Measurements from ENCODE around the gene BCAR3. TPM values are rescaled to one million over a fixed set of nuclear protein-coding genes. Genes with fewer than 3 reads are reported as not detected.

The BCAR3 gene
- total RNA-seq, 2 experiments from 2014 or later = 0.96 to 1.3 TPM

DNA sequence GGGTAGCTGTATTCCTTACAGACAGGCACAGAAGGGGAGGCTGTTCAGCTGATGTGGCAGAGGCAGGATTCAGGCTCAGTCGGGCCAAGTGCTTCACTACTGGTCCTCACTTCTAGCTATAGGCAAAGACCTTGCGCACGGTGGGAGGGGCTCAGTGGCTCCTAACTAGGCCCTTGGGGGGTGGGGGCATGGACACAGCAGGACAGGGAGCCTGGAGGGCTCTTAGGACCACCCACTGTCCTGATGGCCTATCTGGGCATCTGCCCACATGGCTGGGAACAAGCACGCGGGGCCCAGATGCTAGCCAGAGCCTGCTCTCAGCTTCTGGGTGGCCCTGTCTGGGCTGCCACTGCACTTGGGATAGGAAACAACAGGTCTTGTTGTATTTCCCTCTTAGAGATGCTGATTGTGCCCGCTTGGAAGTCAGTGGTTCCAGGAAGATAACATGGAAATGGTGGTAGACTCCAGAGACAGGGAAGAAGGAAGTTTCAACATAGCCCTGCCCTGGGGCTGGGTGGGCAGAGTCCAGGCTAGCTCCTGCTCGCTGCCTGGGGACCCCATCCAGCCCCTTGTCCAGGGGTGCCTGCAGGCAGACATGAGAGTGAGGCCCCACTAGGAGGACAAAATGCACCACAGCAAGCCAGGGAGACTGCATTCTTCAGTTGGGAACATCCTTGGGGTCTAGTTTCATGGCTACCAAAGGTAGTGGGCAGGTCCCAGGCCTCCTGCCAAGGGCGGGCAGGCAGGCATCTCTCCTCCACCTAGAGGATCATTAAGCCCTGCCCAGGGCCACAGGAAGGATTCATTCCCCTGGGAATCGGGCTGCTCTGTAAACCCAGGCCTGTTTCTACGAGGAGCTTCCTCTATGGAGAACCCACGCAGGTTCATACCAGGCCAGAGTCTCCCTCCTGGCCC, 102.5 kb downstream of the BCAR3 start:
- no peaks in the 10 kb centered on the region for H3K36me3 Mint-ChIP-seq
- H3K4me1 Mint-ChIP-seq = no peaks in the 10 kb centered on the region
- DNase-seq (no peak), ATAC-seq (no peak)
- H3K27ac Mint-ChIP-seq = no peak overlapping the region
- no peak overlapping the region for H3K4me3 Mint-ChIP-seq
- no peaks in the 10 kb centered on the region for H3K27me3 Mint-ChIP-seq
- no peaks in the 10 kb centered on the region for H3K9me3 Mint-ChIP-seq (ENCODE audit: low read depth)
- CTCF ChIA-PET = no interaction called here

DNA sequence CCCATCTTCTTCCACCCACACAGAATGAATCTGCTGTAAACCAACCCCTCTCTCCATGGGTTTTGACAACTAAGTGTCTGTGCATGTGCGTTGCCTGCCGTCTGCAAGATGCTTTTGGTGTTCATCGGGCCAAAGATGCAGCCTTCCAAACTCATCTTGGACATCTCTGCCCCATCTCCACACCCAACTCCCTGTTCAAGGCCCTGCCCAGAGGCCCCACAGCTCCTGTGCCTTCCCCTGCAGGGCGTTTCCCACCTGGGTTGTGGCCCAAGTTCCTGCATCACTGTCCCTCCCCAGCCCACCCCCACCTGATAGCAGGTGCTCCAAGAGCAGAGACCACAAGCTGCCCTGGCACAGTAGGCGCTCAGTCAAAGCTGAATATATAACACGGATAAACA, 103.2 kb downstream of the BCAR3 start:
- H3K27ac Mint-ChIP-seq = no peak overlapping the region
- CTCF ChIA-PET = no interaction called here
- peaks cover 2% of the 10 kb centered on the region for H3K27me3 Mint-ChIP-seq
- DNase-seq (no peak), ATAC-seq (no peak)
- H3K4me1 Mint-ChIP-seq = no peaks in the 10 kb centered on the region
- H3K9me3 Mint-ChIP-seq (ENCODE audit: low read depth) = no peaks in the 10 kb centered on the region
- H3K4me3 Mint-ChIP-seq = no peak overlapping the region
- H3K36me3 Mint-ChIP-seq = no peaks in the 10 kb centered on the region

DNA sequence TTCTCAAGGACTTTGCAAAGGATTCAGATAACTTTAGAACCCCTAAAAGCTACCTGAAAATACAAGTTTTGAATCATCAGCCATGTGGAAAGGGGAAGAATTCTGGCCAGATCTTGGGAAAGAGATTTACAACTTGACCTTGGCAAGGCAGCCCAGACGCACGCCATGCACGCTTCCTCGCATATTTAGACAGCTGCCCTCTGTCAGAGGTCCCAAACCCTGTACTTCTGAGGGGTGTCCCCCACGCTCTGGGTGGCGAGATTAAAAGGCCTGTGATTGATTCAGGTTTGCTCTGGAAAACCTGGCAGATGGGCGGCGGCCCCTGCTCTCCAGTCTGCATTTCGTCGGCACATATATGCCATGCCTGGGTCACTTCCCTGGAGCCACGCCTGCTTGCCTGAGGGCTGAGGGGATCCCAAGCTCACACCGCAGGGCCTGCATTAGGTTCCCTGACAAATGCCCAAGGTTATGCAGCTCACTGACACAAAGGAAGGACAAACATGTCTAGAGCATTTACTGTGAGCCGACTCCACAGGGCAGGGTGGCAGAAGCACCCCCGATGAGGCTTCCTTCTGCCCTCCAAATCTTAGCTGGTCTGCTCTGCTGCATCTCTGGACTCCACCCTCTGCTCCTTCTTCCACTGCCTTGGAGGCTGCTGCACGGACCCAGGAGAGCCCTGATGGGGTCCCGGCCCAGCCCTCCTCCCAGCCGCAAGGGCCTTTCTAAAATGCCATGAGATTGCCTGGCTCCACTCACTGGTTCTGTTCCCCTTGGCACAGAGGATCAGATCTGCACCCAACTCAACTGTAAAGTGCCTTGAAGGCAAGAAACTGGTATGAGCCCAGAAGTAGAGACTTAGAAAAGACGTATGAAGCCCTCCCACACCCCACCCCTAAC, 103.9 kb downstream of the BCAR3 start:
- ATAC-seq = no peak
- Mint-ChIP-seq H3K4me3 (no peak overlapping the region), H3K4me1 (no peaks in the 10 kb centered on the region), H3K9me3 (ENCODE audit: low read depth) (no peaks in the 10 kb centered on the region), H3K27me3 (peaks cover 2% of the 10 kb centered on the region), H3K36me3 (no peaks in the 10 kb centered on the region), H3K27ac (no peak overlapping the region)
- CTCF ChIA-PET = no interaction called here
- no peak for DNase-seq

DNA sequence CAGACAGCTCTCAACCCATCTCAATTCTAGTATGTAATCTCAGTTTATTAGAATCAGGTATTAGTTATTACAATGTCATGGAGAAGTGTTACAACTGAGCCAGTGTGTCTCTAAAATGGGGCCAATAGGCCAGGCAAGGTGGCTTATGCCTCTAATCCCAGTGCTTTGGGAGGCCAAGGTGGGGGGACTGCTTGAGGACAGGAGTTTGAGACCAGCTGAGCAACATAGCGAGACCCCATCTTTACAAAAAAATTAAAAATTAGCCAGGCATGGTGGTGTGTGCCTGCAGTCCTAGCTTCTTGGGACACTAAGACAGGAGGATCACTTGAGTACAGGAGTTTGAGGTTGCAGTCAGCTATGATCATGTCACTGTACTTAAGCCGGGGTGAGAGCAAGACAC, 104.9 kb downstream of the BCAR3 start:
- Mint-ChIP-seq H3K4me1 (no peaks in the 10 kb centered on the region), H3K9me3 (ENCODE audit: low read depth) (no peaks in the 10 kb centered on the region), H3K27me3 (peaks cover 2% of the 10 kb centered on the region), H3K36me3 (no peaks in the 10 kb centered on the region), H3K27ac (no peak overlapping the region), H3K4me3 (no peak overlapping the region)
- DNase-seq = no peak
- CTCF ChIA-PET = interaction anchor here (0.9 kb wide), 1 partner anchor 269 kb away, joined by 3 read pairs; no protein-coding TSS in a partner anchor
- no peak for ATAC-seq

DNA sequence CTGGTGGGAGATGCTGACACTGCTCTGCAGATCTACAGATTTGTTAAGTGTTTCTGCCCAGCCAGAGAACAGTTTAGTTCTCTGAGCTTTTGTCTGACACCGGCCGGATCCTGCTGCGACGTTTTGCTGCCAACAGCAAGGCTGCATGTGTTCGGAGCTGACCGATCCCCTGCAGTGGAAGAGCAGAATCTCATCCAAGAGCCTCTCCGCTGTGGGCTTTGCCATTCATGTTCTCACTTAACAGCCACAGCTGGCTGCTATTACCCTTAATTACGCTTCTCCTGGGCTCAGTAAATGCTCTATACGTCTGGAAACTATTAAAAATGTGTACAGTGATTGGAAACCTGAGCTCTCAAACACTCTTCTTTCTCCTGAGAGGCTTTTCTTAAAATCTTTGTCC, 105.3 kb downstream of the BCAR3 start:
- CTCF ChIA-PET = interaction anchor here (0.9 kb wide), 1 partner anchor 270 kb away, joined by 3 read pairs; no protein-coding TSS in a partner anchor

DNA sequence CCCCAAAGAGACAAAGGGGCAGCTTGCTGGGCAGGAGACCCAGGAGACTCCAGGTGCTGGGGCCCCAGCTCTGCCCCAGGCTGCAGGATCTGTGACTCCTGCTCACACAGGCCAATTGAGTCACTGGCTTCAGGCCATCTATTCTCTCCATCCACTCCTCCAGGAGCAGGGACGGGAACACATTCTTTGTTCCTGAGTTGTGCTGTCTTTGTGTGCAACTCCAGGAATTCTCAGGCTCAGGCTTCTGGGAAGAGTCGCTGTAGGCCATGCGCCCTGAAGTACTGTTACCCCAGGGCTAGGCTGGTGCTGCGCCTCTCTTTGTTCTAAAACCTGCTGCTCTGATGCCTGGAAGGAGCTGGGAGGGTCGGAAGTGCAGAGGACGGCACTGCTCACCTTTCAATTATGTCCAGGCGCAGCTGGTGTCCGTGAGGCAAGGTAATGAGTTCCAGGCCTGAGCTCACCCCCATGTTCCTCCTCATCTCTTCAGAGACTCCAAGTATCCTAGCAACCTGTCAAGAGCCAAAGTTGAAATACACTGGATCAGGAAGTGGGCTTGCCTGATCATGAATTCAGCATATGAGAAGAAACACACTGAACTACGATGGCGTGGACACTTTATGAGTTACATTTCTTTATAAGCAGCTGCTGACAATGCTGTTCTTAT, 105.9 kb downstream of the BCAR3 start:
- DNase-seq = no peak
- CTCF ChIA-PET = interaction anchor here (0.9 kb wide), 1 partner anchor 270 kb away, joined by 3 read pairs; no protein-coding TSS in a partner anchor
- ATAC-seq = no peak
- Mint-ChIP-seq H3K4me3 (no peak overlapping the region), H3K9me3 (ENCODE audit: low read depth) (no peaks in the 10 kb centered on the region), H3K27ac (no peak overlapping the region), H3K27me3 (peaks cover 2% of the 10 kb centered on the region), H3K36me3 (no peaks in the 10 kb centered on the region), H3K4me1 (no peaks in the 10 kb centered on the region)

More for the DNA sequence above, 105.3 kb downstream of the BCAR3 start:
- H3K4me3 Mint-ChIP-seq = no peak overlapping the region
- ATAC-seq (no peak), DNase-seq (no peak)
- no peak overlapping the region for H3K27ac Mint-ChIP-seq
- peaks cover 2% of the 10 kb centered on the region for H3K27me3 Mint-ChIP-seq
- no peaks in the 10 kb centered on the region for H3K9me3 Mint-ChIP-seq (ENCODE audit: low read depth)
- no peaks in the 10 kb centered on the region for H3K4me1 Mint-ChIP-seq
- no peaks in the 10 kb centered on the region for H3K36me3 Mint-ChIP-seq

DNA sequence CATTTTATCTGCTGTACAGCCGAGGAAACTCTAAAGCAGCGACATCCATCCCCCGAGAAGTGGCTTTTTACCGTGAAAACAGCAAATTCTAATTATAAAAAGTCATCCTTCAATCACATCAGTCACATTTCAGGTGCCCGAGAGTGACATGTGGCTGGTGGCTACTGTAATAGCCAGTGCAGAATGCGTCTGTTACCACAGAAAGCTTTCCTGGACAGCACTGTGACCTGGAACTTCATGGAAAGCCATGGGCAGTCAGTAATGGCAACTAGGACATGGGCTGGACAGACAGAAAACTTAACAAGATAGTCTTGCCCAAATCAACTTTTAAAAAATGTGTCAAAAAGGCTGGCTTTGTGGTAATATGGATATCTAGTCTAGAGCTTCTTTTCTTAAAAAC, 106.6 kb downstream of the BCAR3 start:
- Mint-ChIP-seq H3K27ac (no peak overlapping the region), H3K4me3 (no peak overlapping the region), H3K27me3 (peaks cover 2% of the 10 kb centered on the region)

DNA sequence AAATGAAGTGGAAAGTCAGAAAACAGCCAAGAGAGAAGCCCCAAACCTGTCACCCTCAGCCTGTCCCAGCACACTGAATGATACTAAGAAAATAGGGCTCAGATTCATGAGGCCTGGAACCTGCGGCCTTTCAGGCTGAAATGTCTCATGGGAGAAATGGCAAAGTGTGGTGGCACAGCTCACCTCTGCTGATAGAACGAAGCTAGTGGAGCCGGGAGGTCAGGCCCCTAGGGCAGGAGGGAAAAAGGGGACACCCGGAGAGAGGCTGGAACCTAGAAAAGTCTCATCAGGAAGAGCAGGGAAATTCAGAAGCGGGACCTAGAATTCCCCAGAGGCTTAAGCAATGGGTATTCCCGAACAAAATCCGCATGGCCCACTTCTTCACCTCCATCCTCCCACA, 107.1 kb downstream of the BCAR3 start:
- Mint-ChIP-seq H3K9me3 (ENCODE audit: low read depth) (no peaks in the 10 kb centered on the region), H3K27me3 (peaks cover 2% of the 10 kb centered on the region), H3K27ac (no peak overlapping the region), H3K4me3 (no peak overlapping the region), H3K4me1 (no peaks in the 10 kb centered on the region), H3K36me3 (no peaks in the 10 kb centered on the region)
- DNase-seq = no peak
- CTCF ChIA-PET = no interaction called here
- no peak for ATAC-seq

More for the DNA sequence above, 106.6 kb downstream of the BCAR3 start:
- ATAC-seq (no peak), DNase-seq (no peak)
- CTCF ChIA-PET = no interaction called here
- no peaks in the 10 kb centered on the region for H3K36me3 Mint-ChIP-seq
- H3K4me1 Mint-ChIP-seq = no peaks in the 10 kb centered on the region
- H3K9me3 Mint-ChIP-seq (ENCODE audit: low read depth) = no peaks in the 10 kb centered on the region

DNA sequence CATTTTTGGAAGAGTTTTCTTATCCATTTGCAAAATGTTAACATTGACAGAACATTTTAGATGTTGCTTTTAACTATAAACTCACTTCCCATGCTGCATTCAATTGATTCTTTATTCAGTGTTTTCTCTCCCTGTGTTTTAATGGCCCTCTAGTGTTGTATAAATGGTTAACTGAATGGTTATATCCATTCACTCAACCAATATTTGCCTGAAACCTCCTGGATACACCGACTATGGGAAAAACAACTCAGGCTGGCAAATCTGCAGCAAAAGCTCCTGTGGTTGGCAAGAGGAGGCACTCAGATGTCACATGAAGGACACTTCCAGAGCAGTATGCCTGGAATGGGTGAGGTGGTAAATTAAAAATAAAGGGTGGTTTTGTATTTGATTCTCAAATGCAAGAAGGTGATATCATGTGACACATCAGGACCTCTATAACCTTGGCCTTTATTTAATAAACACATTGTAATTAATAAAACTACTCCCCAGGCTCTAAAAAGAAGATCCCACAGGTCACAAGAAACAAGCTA, 107.6 kb downstream of the BCAR3 start:
- CTCF ChIA-PET = no interaction called here

DNA sequence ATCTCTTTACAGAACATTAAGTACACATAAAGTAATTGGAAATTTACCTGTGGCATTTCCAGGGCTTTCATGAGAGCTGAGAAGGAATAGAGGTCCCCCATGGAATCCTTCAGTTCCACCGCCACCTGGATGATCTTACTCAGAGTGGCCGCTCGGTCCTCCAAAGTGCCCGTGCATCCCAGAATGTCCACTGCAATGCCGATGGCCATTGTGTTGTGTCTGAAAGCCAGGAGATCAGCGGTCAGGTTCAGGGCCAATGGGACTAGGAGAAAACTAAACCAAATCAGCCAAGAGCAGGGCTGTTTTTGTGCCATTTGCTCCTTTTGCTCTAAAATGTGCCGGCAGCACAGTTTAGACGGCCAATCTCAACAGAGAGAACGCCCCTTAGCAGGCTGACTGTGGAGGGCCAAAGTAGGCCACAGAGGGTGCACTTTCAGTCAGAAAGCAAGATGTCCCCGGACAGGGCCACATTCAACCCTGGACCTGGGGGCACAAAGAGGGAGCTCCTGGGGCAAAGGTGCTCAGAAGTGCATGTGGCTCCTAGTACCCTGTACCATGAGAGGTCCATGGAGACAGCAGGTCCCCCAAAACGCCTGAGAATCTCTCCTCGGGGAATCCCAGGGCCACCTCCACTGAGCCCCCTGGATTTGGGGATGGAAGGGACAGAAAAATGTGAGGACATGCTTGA, 109.9 kb downstream of the BCAR3 start:
- DNase-seq (no peak), ATAC-seq (no peak)
- H3K27ac Mint-ChIP-seq = no peak overlapping the region
- H3K4me1 Mint-ChIP-seq = no peaks in the 10 kb centered on the region
- H3K27me3 Mint-ChIP-seq = peaks cover 2% of the 10 kb centered on the region
- no peak overlapping the region for H3K4me3 Mint-ChIP-seq
- H3K36me3 Mint-ChIP-seq = no peaks in the 10 kb centered on the region
- CTCF ChIA-PET = no interaction called here
- H3K9me3 Mint-ChIP-seq (ENCODE audit: low read depth) = no peaks in the 10 kb centered on the region

More for the DNA sequence above, 107.6 kb downstream of the BCAR3 start:
- Mint-ChIP-seq H3K36me3 (no peaks in the 10 kb centered on the region), H3K27me3 (peaks cover 2% of the 10 kb centered on the region), H3K27ac (no peak overlapping the region), H3K4me3 (no peak overlapping the region), H3K4me1 (no peaks in the 10 kb centered on the region), H3K9me3 (ENCODE audit: low read depth) (no peaks in the 10 kb centered on the region)
- DNase-seq (no peak), ATAC-seq (no peak)

DNA sequence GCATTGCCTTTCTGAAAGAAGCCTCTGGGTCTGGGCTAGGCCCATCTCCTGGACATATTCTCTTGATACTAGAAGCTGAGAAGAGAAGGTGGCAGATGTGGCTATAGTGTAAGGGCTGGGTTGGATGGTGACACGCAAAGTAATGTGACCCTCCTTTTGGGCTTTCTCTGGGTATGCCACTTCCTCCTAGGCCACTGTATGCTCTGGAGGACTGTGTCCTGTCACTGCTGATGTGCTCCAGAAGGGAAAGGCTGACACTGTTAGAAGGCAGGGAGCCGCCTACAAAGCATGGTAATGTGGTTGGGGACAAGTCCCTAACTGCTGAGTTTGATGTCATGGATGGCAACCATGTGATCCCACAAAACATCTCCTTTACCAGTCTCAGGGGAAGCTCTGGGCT, 112.1 kb downstream of the BCAR3 start:
- peaks cover under 1% of the 10 kb centered on the region for H3K4me1 Mint-ChIP-seq
- H3K27ac Mint-ChIP-seq = no peak overlapping the region
- H3K4me3 Mint-ChIP-seq = no peak overlapping the region
- CTCF ChIA-PET = no interaction called here
- DNase-seq (no peak), ATAC-seq (no peak)
- no peaks in the 10 kb centered on the region for H3K9me3 Mint-ChIP-seq (ENCODE audit: low read depth)
- H3K27me3 Mint-ChIP-seq = peaks cover 2% of the 10 kb centered on the region
- H3K36me3 Mint-ChIP-seq = no peaks in the 10 kb centered on the region

DNA sequence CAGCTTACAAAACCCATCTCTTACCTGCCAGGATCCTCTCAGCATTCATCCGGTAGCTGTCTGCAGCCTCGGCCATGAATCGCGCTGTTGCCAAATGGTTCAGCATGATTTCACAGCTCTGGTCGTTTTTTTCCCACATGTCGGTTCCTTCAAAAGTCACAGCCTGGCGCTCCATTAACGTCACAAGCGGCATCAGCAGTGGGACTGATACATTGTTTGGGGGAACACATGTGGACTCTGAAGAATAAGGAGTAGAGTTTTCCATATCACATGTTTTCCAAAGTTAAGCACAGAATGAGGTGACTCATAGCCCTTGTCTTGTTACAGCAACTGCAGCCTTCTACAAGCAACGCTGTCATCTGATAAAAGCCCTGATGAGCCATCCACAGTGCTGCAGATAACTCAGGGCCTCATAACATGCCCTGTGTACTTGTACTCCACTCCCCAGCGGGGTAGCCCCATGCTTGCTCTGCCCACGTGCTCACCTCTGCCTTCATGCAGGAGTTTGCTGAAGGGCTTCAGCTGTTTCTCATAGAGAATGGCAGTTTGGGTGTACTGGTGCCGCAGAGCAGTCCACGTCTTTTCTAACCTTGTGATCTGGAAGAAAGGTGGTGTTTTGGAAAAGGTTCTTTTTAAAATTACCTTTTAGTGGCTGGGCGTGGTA, 114.2 kb downstream of the BCAR3 start:
- Mint-ChIP-seq H3K4me3 (no peak overlapping the region), H3K4me1 (peaks cover 2% of the 10 kb centered on the region), H3K9me3 (ENCODE audit: low read depth) (no peaks in the 10 kb centered on the region), H3K27me3 (no peaks in the 10 kb centered on the region), H3K27ac (no peak overlapping the region), H3K36me3 (no peaks in the 10 kb centered on the region)
- DNase-seq (no peak), ATAC-seq (no peak)
- CTCF ChIA-PET = interaction anchor here (0.9 kb wide), 1 partner anchor 97 kb away, joined by 3 read pairs; no protein-coding TSS in a partner anchor
